ENCODE measurements around the gene KMT2E. TPM values are rescaled to one million over a fixed set of nuclear protein-coding genes. Genes with fewer than 3 reads are reported as not detected.

The KMT2E gene
- total RNA-seq, 4 donors from 2014 or later = 96.9 to 156 (median 110) TPM

DNA sequence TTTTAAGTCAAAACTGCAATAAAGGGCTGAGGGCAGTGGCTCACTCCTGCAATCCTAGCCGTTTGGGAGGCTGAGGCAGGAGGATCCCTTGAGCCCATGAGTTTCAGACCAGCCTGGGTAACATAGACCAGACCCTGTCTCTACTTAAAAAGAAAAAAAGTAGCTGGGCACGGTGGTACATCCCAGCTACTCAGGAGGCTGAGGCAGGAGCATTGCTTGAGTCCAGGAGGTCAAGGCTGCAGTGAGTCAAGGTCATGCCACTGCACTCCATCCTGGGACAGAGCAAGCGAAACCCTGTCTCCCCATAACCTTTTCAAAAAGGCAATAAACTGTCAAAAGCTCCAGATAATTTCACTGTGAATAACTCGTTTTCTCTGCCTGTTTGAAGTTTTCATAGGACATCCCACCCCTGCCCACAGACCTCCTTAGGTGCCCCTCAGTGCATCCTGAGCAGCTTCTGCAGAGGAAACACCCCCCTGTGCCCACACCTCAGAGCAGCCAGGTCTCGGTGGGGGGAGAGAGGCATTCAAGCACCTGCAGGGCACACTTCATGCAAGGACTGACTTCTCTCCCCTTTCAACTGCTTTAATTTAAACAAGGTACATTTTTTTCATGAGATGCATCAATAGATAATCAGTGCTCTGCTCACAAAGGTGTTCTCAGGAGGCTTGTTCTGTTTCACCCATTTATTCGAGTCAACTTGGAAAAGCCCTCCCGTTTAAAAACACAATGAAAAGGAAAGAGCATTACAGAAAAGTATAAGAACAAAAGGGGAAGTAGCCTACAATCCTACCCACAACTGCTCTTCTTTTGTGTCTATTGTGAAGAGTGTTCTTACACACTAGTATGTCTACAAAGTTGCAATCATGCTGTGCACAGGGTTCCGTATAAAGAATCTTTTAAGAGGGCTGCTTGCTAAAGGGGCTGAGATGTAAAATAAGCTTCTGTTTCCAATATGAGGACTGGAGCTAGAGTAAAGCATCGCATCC, 104.9 kb downstream of the KMT2E start:
- TF ChIP-seq, protein P1, sequence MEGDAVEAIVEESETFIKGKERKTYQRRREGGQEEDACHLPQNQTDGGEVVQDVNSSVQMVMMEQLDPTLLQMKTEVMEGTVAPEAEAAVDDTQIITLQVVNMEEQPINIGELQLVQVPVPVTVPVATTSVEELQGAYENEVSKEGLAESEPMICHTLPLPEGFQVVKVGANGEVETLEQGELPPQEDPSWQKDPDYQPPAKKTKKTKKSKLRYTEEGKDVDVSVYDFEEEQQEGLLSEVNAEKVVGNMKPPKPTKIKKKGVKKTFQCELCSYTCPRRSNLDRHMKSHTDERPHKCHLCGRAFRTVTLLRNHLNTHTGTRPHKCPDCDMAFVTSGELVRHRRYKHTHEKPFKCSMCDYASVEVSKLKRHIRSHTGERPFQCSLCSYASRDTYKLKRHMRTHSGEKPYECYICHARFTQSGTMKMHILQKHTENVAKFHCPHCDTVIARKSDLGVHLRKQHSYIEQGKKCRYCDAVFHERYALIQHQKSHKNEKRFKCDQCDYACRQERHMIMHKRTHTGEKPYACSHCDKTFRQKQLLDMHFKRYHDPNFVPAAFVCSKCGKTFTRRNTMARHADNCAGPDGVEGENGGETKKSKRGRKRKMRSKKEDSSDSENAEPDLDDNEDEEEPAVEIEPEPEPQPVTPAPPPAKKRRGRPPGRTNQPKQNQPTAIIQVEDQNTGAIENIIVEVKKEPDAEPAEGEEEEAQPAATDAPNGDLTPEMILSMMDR (IDR thresholded peaks at IDR 0.05; ENCODE audit: low read depth) = no peak

GRCh38 chr7:105122619-105123018, 108.6 kb downstream of the KMT2E start:
- TF ChIP-seq, protein P1 (IDR thresholded peaks at IDR 0.05; ENCODE audit: low read depth) = no peak

- TF ChIP-seq, protein P1 (IDR thresholded peaks at IDR 0.05; ENCODE audit: low read depth) = no peak
Measured at GRCh38 chr7:105125745-105126144, 111.7 kb downstream of the KMT2E start.

DNA sequence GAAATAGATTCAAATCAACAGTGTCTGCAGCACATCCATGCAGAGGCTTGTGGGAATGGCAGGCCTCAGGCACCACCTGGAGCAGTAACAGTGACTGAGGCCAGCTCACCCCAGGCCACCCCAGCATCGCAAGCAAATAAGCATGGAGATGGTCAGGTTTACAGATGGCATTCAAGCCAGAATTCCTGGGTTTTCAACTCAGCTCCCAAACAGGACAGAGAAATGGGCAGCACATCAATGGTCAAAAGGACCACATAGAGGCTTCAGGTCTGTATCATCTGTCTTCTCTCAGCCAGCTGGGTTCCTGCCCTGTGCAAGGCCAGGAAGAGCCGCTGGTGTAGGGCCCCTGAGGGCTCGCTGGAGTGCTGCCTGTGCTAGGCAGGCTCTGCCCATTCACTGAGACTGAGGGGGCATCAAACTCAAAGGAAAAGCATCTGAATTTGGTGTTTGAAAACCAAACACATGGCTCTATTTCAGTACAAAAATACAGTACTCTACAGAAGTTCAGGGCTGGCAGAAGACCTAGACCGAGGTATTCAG, 112.5 kb downstream of the KMT2E start:
- TF ChIP-seq, protein P1 (IDR thresholded peaks at IDR 0.05; ENCODE audit: low read depth) = no peak

GRCh38 chr7:105127179-105127578, 113.2 kb downstream of the KMT2E start:
- TF ChIP-seq, protein P1 (IDR thresholded peaks at IDR 0.05; ENCODE audit: low read depth) = no peak

- TF ChIP-seq, protein P1 (IDR thresholded peaks at IDR 0.05; ENCODE audit: low read depth) = no peak
Measured at GRCh38 chr7:105130048-105130447, 116.0 kb downstream of the KMT2E start.

DNA sequence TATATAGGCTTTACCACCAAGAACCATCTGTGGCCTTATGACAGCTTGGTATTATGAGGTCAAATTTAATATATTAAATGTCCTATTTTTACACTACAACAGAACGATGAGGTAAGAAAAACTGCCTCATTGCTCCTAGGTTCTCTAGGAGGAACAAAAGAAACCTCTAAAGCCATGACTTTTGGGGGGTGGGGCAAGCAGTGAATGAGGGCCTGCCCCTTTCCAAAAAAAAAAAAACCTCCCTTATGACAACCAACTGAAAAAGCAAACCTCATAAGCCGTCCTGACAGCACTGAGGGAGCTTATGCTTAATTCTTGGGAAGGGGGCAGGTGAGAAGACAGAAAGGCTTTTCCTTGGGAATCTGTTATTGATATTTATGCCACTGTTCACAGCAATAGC, 116.6 kb downstream of the KMT2E start:
- TF ChIP-seq, protein P1 (IDR thresholded peaks at IDR 0.05; ENCODE audit: low read depth) = no peak
